Thyroid gland (tissue), 4 donors: ENCODE results near the gene KCMF1. TPM values are rescaled to one million over a fixed set of nuclear protein-coding genes. Genes with fewer than 3 reads are reported as not detected.

Experiments used
- DNase-seq, 2 donors: peaks; one replicate each; pipeline ENCODE4 v3.0.0-alpha.2; 2019
- H3K27ac ChIP-seq, 3 donors: fragments of 200-600 bp; sonication (generic); 1 replicate in 2 of 3; 2 replicates in 1 of 3; pipeline ENCODE4 v1.5.1; 2016 to 2019; ENCODE audit warnings: mild to moderate bottlenecking in 1 of 3, moderate library complexity in 1 of 3
- H3K27me3 ChIP-seq: fragments of 200-600 bp; sonication (generic); one replicate; pipeline ENCODE4 v1.5.1; 2019
- H3K36me3 ChIP-seq, 2 donors: fragments of 200-600 bp; sonication (generic); one replicate each; pipeline ENCODE4 v1.5.1; 2016 to 2019
- H3K4me1 ChIP-seq, 2 donors: fragments of 200-600 bp; sonication (generic); one replicate each; pipeline ENCODE4 v1.5.1; 2017 to 2019
- H3K4me3 ChIP-seq, 3 donors: fragments of 200-600 bp; sonication (generic); replicated peaks in 1 of 3; 1 replicate in 2 of 3; 2 replicates in 1 of 3; pipeline ENCODE4 v1.5.1; 2016; ENCODE audit warnings: mild to moderate bottlenecking in 1 of 3
- H3K9me3 ChIP-seq: fragments of 200-600 bp; sonication (generic); one replicate; pipeline ENCODE4 v1.5.1; 2017
- POLR2A ChIP-seq, 2 donors: fragments of 450-650 bp; IDR thresholded peaks; one replicate each; pipeline ENCODE4 v1.6.1; 2017; ENCODE audit warnings: antibody characterized with exemption in 2 of 2, mild to moderate bottlenecking in 2 of 2, moderate library complexity in 1 of 2
- WGBS, 2 donors: methylation state at CpG; one replicate each; pipeline ENCODE4 v1.1.5; 2017; 5-methylcytosine and 5-hydroxymethylcytosine counted together
- intact Hi-C: fragments of 100-400 bp; cut with DNase I; formaldehyde crosslinking; loops from one replicate; pipeline ENCODE4 v1.15.1; 2023
- total RNA-seq, 4 donors: library from RNA; depleted of rRNA; stranded (reverse); fragments of >200 nt; gene quantifications; one replicate each; pipeline ENCODE4 v1.2.3, GENCODE V29; 2016
- TF ChIP-seq, protein P1 (sequence below), 6 experiments: fragments of 200-600 bp in 3 of 6; fragments of 450-650 bp in 3 of 6; sonication (generic) in 3 of 6; IDR thresholded peaks; one replicate each; pipeline ENCODE4 v1.5.1; 2016 to 2019; ENCODE audit warnings: antibody characterized with exemption in 6 of 6, mild to moderate bottlenecking in 2 of 6, inconsistent platforms in 1 of 6, moderate library complexity in 1 of 6

The KCMF1 gene
- total RNA-seq, 4 donors from 2014 or later, result 39.6 to 44.5 (median 41.3) TPM

DNA sequence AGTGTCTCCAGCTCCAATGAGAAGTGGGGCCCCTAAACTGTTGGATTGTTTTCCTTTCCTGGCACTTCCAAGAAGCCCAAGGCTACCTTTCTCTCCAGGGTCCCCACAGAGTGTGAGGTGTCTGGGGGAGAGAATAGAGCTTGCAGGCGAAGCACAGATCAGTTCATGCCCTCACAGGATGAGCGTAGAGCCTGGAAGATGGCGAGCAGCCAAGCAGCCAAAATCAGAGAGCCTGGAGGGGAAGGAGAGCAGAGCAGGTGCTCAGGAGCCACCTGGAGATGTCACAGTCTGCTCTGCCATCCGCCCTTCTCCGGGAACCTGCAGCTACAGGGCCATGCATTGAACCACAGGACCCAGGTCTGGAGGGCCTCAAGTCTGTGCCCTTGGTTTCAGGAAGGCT lies 107.6 kb downstream of the KCMF1 start:
- intact Hi-C loops, result loop anchor here (10.0 kb wide), 1 partner anchor 46 kb away; no protein-coding TSS in a partner anchor
- no peak for DNase-seq
- no peaks in the 10 kb centered on the region for H3K36me3 ChIP-seq
- H3K27me3 ChIP-seq, result no peaks in the 10 kb centered on the region
- no peak overlapping the region for H3K4me3 ChIP-seq
- WGBS, 2 donors, result 88 to 89% methylated on average over 5 of the region's 5 CpGs
- H3K9me3 ChIP-seq, result no peaks in the 10 kb centered on the region
- no peak for TF ChIP-seq POLR2A (IDR thresholded peaks at IDR 0.05)
- TF ChIP-seq, protein P1, sequence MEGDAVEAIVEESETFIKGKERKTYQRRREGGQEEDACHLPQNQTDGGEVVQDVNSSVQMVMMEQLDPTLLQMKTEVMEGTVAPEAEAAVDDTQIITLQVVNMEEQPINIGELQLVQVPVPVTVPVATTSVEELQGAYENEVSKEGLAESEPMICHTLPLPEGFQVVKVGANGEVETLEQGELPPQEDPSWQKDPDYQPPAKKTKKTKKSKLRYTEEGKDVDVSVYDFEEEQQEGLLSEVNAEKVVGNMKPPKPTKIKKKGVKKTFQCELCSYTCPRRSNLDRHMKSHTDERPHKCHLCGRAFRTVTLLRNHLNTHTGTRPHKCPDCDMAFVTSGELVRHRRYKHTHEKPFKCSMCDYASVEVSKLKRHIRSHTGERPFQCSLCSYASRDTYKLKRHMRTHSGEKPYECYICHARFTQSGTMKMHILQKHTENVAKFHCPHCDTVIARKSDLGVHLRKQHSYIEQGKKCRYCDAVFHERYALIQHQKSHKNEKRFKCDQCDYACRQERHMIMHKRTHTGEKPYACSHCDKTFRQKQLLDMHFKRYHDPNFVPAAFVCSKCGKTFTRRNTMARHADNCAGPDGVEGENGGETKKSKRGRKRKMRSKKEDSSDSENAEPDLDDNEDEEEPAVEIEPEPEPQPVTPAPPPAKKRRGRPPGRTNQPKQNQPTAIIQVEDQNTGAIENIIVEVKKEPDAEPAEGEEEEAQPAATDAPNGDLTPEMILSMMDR (IDR thresholded peaks at IDR 0.05), result no peak
- no peaks in the 10 kb centered on the region for H3K4me1 ChIP-seq
- no peak overlapping the region for H3K27ac ChIP-seq

DNA sequence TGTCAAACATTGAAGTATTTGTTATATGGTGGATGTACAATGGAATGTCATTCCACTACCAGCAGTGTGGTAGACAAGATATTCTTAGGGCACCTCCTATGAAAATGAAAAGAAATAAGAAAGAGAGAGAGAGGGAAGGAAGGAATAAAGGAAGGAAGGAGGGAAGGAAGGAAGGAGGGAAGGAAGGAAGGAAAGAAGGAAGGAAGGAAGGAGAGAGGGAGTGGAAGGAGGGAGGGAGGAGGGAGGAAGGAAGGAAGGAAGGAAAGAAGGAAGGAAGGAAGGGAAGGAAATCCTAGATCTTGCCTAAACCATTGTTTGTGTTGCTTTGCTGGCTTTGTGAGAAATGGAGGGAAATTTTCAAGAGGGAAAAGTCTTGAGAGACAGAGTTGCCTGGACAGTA lies 112.1 kb downstream of the KCMF1 start:
- H3K27ac ChIP-seq, result no peak overlapping the region
- H3K9me3 ChIP-seq, result no peaks in the 10 kb centered on the region
- intact Hi-C loops, result no loop called here
- H3K36me3 ChIP-seq, result no peaks in the 10 kb centered on the region
- no peaks in the 10 kb centered on the region for H3K4me1 ChIP-seq
- H3K27me3 ChIP-seq, result no peaks in the 10 kb centered on the region
- no peak for DNase-seq
- H3K4me3 ChIP-seq, result no peak overlapping the region
- TF ChIP-seq POLR2A (IDR thresholded peaks at IDR 0.05), result no peak
- TF ChIP-seq, protein P1 (IDR thresholded peaks at IDR 0.05), result no peak

DNA sequence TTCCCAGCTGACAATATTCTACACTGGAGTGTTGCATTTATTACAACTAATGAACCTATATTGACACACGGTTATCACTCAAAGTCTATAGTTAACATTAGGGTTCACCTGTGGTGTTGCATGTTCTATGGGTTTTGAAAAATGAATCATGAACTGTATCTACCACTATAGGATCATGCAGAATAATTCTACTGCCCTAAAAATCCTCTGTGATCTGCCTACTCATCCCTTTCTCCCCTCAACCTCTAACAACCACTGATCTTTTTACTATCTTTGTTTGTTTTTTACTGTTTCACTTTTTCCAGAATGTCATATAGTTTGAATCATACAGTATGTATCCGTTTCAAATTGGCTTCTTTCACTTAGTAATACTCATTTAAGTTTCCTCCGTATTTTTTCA lies 114.6 kb downstream of the KCMF1 start:
- 79 to 81% methylated on average over 3 of the region's 3 CpGs for WGBS, 2 donors
- Histone ChIP-seq H3K9me3 (no peaks in the 10 kb centered on the region), H3K36me3 (no peaks in the 10 kb centered on the region), H3K4me1 (no peaks in the 10 kb centered on the region), H3K27ac (no peak overlapping the region), H3K4me3 (no peak overlapping the region), H3K27me3 (no peaks in the 10 kb centered on the region)
- intact Hi-C loops, result no loop called here
- DNase-seq, result no peak
- no peak for TF ChIP-seq POLR2A (IDR thresholded peaks at IDR 0.05)
- TF ChIP-seq, protein P1 (IDR thresholded peaks at IDR 0.05), result no peak

DNA sequence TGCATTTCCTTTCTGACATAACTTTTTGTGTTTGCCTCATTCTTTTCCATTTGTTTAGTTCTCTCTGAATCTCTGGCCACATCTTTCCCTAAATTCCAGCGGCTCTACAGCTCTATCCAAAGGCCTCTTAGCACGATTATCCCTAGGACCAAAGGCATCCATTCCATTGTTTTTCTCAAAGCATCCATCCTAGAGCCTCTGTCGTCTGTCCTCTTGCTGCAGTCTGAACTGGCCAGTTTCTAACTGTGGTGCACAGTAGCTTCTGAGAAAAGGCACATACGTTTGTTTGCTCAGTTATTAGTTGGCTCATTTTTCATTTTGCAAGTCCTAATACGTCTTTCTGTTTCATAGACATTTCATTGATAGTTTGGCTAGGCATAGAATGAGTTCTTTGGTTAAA lies 116.6 kb downstream of the KCMF1 start:
- no peaks in the 10 kb centered on the region for H3K36me3 ChIP-seq
- H3K4me3 ChIP-seq, result no peak overlapping the region
- no peak for DNase-seq
- 83 to 86% methylated on average over 5 of the region's 5 CpGs for WGBS, 2 donors
- TF ChIP-seq, protein P1 (IDR thresholded peaks at IDR 0.05), result no peak
- TF ChIP-seq POLR2A (IDR thresholded peaks at IDR 0.05), result no peak
- H3K27ac ChIP-seq, result no peak overlapping the region
- H3K27me3 ChIP-seq, result no peaks in the 10 kb centered on the region
- H3K9me3 ChIP-seq, result no peaks in the 10 kb centered on the region
- intact Hi-C loops, result no loop called here
- H3K4me1 ChIP-seq, result no peaks in the 10 kb centered on the region

DNA sequence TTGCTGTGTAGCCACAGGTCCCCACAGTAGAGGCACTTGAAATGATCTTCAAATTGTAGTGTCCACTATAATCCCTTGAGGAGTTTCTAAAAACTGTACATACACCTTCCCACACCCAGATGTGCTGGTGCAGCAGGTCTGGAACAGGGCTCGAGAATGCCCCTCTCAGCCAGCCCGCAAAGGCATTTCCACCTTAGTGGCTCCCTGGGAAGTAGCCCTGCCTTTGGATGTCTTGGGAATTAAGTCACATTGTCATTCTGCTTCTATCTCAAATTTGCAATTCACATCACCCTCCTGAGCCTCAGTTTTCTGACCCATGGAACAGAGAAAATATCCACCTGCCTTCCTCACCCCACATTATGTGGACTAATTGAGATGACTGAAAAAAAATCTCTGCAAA lies 118.0 kb downstream of the KCMF1 start:
- intact Hi-C loops, result no loop called here
- 70 to 81% methylated on average over 2 of the region's 2 CpGs for WGBS, 2 donors

More for the DNA sequence above, 118.0 kb downstream of the KCMF1 start:
- TF ChIP-seq POLR2A (IDR thresholded peaks at IDR 0.05), result no peak
- TF ChIP-seq, protein P1 (IDR thresholded peaks at IDR 0.05), result no peak
- Histone ChIP-seq H3K27ac (no peak overlapping the region), H3K4me1 (no peaks in the 10 kb centered on the region), H3K4me3 (no peak overlapping the region), H3K36me3 (no peaks in the 10 kb centered on the region), H3K9me3 (no peaks in the 10 kb centered on the region), H3K27me3 (no peaks in the 10 kb centered on the region)
- DNase-seq, result no peak
